Sigmoid colon (tissue), 4 donors: Measurements from ENCODE around the gene MID2.
"Not testable (repeated sequence)": the region's sequence is repeated elsewhere in the genome, so short reads cannot be mapped to it uniquely, and the experiment has no call there.

Experiments
- EP300 ChIP-seq, 4 donors: sonication (generic); formaldehyde crosslinking; IDR thresholded peaks; one replicate each; pipeline ENCODE4 v1.6.1; 2017; ENCODE audit warnings: antibody characterized with exemption in 4 of 4
- POLR2A ChIP-seq, 2 donors: fragments of 450-650 bp; IDR thresholded peaks; one replicate each; pipeline ENCODE4 v1.6.1; 2016; ENCODE audit warnings: antibody characterized with exemption in 2 of 2, mild to moderate bottlenecking in 2 of 2, moderate library complexity in 2 of 2
- TF ChIP-seq, protein P1 (sequence below), 4 experiments: fragments of 450-650 bp in 3 of 4; fragments of 200-600 bp in 1 of 4; IDR thresholded peaks; one replicate each; pipeline ENCODE4 v1.5.1; 2016 to 2019; ENCODE audit warnings: antibody characterized with exemption in 4 of 4, mild to moderate bottlenecking in 3 of 4, moderate library complexity in 2 of 4

DNA sequence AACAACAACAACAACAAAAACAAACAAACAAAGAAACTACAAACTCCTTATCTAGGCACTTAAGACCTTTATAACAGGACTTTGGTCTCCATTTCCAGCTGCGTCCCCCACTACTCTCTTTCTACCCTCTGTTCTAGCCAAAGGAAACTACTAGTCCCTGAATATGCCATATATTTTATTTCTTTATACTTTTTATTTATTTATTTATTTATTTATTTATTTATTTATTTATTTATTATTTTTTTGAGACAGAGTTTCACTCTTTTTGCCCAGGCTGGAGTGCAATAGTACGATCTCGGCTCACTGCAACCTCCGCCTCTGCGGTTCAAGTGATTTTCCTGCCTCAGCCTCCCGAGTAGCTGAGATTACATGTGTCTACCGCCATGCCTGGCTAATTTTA is 26.0 kb downstream of the MID2 start:
- TF ChIP-seq, protein P1, sequence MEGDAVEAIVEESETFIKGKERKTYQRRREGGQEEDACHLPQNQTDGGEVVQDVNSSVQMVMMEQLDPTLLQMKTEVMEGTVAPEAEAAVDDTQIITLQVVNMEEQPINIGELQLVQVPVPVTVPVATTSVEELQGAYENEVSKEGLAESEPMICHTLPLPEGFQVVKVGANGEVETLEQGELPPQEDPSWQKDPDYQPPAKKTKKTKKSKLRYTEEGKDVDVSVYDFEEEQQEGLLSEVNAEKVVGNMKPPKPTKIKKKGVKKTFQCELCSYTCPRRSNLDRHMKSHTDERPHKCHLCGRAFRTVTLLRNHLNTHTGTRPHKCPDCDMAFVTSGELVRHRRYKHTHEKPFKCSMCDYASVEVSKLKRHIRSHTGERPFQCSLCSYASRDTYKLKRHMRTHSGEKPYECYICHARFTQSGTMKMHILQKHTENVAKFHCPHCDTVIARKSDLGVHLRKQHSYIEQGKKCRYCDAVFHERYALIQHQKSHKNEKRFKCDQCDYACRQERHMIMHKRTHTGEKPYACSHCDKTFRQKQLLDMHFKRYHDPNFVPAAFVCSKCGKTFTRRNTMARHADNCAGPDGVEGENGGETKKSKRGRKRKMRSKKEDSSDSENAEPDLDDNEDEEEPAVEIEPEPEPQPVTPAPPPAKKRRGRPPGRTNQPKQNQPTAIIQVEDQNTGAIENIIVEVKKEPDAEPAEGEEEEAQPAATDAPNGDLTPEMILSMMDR (IDR thresholded peaks at IDR 0.05), result not testable (repeated sequence)
- TF ChIP-seq POLR2A, EP300 (IDR thresholded peaks at IDR 0.05): not testable (repeated sequence)
